Natural killer cell (primary cell): Measurements from ENCODE around the gene SRC. TPM values are rescaled to one million over a fixed set of nuclear protein-coding genes. Genes with fewer than 3 reads are reported as not detected.

Experiments used
- ATAC-seq, 3 donors: fragments of 150-1000 bp in 2 of 3; fragments of 200-7000 bp in 1 of 3; cut with Tn5 transposase; 1 replicate in 1 of 3; 2 replicates in 2 of 3; pipeline ENCODE4 v1.10.0; 2021; ENCODE audit warnings: mild to moderate bottlenecking in 2 of 3, moderate library complexity in 2 of 3
- DNase-seq, 2 donors: peaks; one replicate each; pipeline versions ENCODE4 v3.0.0 to v3.0.0-alpha.2; 2013 to 2021; ENCODE audit warnings: mixed read lengths in 1 of 2
- H3K27ac ChIP-seq: one replicate; pipeline ENCODE4 v1.5.1; 2013; ENCODE audit warnings: mild to moderate bottlenecking, low read length
- H3K27me3 ChIP-seq: one replicate; pipeline ENCODE4 v1.6.1; 2013; ENCODE audit warnings: low read length; ENCODE audit not compliant: control insufficient read depth, insufficient read depth
- H3K36me3 ChIP-seq: one replicate; pipeline ENCODE4 v1.6.1; 2013; ENCODE audit warnings: low read length; ENCODE audit not compliant: control insufficient read depth, insufficient read depth
- H3K4me1 ChIP-seq: one replicate; pipeline ENCODE4 v1.6.1; 2013; ENCODE audit warnings: low read length; ENCODE audit not compliant: control insufficient read depth, insufficient read depth
- H3K4me3 ChIP-seq: one replicate; pipeline ENCODE4 v1.5.1; 2013; ENCODE audit warnings: low read length
- H3K9me3 ChIP-seq: one replicate; pipeline ENCODE4 v1.6.1; 2013; ENCODE audit warnings: low read length; ENCODE audit not compliant: control insufficient read depth, insufficient read depth
- H3K27ac Mint-ChIP-seq, 2 donors: one replicate each; pipeline ENCODE4 v1.8.0; 2022; ENCODE audit warnings: mild to moderate bottlenecking in 2 of 2, mixed read lengths in 2 of 2, moderate library complexity in 1 of 2
- H3K27me3 Mint-ChIP-seq, 2 donors: one replicate each; pipeline ENCODE4 v1.8.0; 2022; ENCODE audit warnings: low read depth in 2 of 2, mixed read lengths in 2 of 2
- H3K36me3 Mint-ChIP-seq: one replicate; pipeline ENCODE4 v1.8.0; 2022; ENCODE audit warnings: mixed read lengths
- H3K4me1 Mint-ChIP-seq, 2 donors: one replicate each; pipeline ENCODE4 v1.8.0; 2022; ENCODE audit warnings: mixed read lengths in 2 of 2
- H3K4me3 Mint-ChIP-seq: one replicate; pipeline ENCODE4 v1.8.0; 2022; ENCODE audit warnings: mild to moderate bottlenecking, moderate library complexity, mixed read lengths
- H3K9me3 Mint-ChIP-seq, 2 donors: one replicate each; pipeline ENCODE4 v1.8.0; 2022; ENCODE audit warnings: mixed read lengths in 2 of 2
- CTCF ChIP-seq: fragments of 200-600 bp; IDR thresholded peaks from one replicate; pipeline ENCODE4 v1.8.0; 2022; ENCODE audit warnings: antibody characterized with exemption
- WGBS: methylation state at CpG from one replicate; pipeline ENCODE4 v1.1.7; 2013; ENCODE audit warnings: missing lambda C conversion rate; ENCODE audit not compliant: insufficient coverage; 5-methylcytosine and 5-hydroxymethylcytosine counted together
- intact Hi-C: fragments of 100-400 bp; cut with micrococcal nuclease; formaldehyde crosslinking; loops from one replicate; pipeline ENCODE4 v1.14.2; 2022
- total RNA-seq, 4 donors: library from RNA; stranded (reverse); fragments of 120-200 nt in 1 of 4; gene quantifications; one replicate each; pipeline versions ENCODE4 v1.2.3 to v1.2.4, GENCODE V29; 2013 to 2022

SRC gene
- total RNA-seq, 3 donors from 2014 or later (not counting 1 experiment from before 2014, with no cell fraction given) = 2.3 to 15.6 (median 10.5) TPM

DNA sequence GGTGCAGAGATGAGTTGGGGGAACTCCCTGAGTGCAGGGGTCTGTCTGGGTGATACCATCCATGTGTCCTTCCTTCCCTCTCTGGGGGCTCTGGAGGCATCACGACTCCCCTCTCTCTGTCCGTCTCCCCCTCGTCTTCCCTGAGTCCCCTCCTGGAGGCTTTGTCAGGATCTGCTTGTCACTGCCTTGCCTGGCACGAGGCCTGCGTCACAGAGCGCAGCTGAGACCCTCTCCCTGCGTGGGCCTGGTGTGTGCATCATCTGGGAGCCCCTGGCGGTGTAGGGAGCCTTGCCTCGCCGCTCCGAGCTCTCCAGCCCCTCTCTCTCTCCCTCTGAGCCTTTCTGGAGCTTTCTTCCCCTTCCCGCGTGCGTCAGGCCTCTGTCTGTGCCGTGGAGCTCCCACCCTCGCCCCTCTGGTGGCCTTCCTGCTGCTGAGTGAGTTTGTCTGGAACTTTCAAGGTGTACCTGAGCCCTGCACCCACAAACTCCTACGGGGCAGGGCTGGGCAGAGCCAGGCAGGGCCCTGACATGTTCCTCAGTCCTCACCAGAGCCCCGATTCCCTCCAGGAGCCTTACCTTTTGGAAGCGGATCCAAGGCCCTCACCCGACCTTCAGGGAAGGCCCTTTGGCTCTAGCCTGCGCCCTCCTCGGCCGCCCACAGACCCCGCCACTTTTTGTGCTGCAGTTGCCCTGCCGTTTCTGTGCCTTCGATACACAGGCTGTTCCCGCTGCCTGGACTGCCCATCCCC lies 70.3 kb downstream of the SRC start:
- DNase-seq (no peak), ATAC-seq (no peak)
- Mint-ChIP-seq H3K36me3 (no peaks in the 10 kb centered on the region), H3K4me3 (no peak overlapping the region), H3K27me3 (peaks cover 0 to 8% of the 10 kb centered on the region in 2 donors), H3K9me3 (no peaks in the 10 kb centered on the region), H3K27ac (no peak overlapping the region), H3K4me1 (no peaks in the 10 kb centered on the region)
- no peak overlapping the region for H3K4me3 ChIP-seq
- H3K27ac ChIP-seq = no peak overlapping the region
- no peaks in the 10 kb centered on the region for H3K27me3 ChIP-seq
- intact Hi-C loops = no loop called here
- no peaks in the 10 kb centered on the region for H3K36me3 ChIP-seq
- no peak for TF ChIP-seq CTCF
- H3K9me3 ChIP-seq = no peaks in the 10 kb centered on the region
- 87% methylated on average over 27 of the region's 27 CpGs for WGBS
- H3K4me1 ChIP-seq = peaks cover 17% of the 10 kb centered on the region

DNA sequence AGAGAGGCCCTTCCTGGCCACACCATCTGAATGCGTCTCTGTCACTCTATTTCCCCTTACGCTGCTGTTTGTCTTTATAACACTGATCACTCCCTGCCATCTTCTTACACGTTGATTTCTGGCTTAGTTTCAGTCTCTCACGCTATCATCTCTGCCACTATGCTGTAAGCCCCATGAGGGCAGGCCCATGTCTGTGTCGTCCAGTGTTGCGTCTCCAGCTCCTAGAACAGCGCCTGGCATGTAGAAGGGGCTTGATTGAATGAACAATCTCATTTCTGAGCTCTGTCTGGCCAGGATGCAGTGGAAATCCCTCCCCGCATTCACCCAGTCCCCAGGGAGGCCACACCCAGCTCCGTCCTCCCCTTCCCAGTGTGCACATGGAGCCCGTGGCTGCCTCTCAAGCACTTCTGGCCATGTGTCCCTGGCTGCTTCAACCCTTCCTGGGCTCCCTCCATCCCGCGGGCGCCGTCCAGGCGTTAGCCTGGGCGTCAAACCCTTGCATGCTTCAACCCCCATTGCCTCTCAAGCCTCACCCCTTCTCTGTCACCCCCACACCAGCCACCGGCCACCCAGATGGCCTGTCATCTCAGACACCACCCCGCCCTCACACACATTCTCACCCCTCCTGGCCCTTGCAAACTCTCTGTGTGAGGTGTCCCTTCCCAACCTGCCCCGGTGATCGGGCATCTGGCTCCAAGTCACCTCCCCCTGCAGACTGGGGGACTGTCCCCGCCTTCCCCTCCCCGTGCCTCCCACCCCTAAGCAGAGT lies 71.1 kb downstream of the SRC start:
- no peak for ATAC-seq
- no peak overlapping the region for H3K27ac Mint-ChIP-seq
- H3K27me3 Mint-ChIP-seq = peaks cover 0 to 11% of the 10 kb centered on the region in 2 donors
- H3K9me3 Mint-ChIP-seq = no peaks in the 10 kb centered on the region
- H3K36me3 Mint-ChIP-seq = no peaks in the 10 kb centered on the region
- TF ChIP-seq CTCF = no peak
- 91% methylated on average over 22 of the region's 22 CpGs for WGBS
- peaks cover 9% of the 10 kb centered on the region for H3K4me1 ChIP-seq
- no peaks in the 10 kb centered on the region for H3K9me3 ChIP-seq
- H3K4me1 Mint-ChIP-seq = no peaks in the 10 kb centered on the region
- no peaks in the 10 kb centered on the region for H3K36me3 ChIP-seq
- H3K4me3 ChIP-seq = no peak overlapping the region
- intact Hi-C loops = no loop called here
- H3K27ac ChIP-seq = no peak overlapping the region
- no peak for DNase-seq
- H3K27me3 ChIP-seq = no peaks in the 10 kb centered on the region
- H3K4me3 Mint-ChIP-seq = no peak overlapping the region

DNA sequence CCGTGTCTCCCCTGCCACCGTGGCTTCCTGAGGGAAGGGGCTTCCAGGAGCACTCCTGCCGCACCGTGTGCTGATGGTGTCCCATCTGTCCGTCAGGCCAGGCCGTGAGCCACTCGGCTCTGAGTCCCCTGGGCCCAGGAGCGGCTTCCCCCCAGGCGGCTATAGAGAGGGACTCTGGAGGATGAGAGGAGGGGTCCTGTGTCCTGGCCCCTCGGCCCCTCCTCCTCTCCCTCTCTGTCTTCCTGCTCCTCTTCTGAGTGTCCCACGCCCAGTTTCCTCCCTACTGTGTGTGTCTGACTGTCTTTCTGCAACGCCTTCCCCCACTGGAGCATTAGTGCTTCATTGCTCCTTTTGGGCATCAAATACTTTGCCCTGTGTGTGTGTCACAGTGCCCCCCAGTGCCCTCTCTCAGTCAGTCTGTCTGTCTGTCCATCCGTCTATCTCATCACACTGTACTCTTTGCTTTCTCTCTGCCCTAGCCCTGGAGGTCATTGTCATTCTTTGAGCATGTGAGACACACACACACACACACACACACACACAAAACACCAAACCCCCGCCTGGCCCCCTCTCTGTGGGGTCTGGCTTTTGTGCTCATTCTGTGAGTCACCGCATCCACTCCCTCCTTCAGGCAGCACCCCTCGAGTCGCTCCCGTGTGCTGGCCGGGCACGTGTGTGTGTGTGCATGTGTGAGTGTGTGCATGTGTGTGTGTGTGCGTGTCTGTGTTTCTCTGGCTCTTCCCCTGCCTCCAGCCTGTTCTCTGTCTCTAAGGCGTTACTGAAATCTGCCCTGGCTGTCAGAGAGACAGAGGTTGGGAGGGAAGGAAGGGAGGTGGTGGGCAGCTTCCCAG lies 71.9 kb downstream of the SRC start:
- Histone ChIP-seq H3K27ac (no peak overlapping the region), H3K9me3 (no peaks in the 10 kb centered on the region), H3K36me3 (no peaks in the 10 kb centered on the region), H3K4me1 (peaks cover under 1% of the 10 kb centered on the region), H3K27me3 (peaks cover 3% of the 10 kb centered on the region), H3K4me3 (no peak overlapping the region)
- no peak for TF ChIP-seq CTCF
- Mint-ChIP-seq H3K4me1 (no peaks in the 10 kb centered on the region), H3K4me3 (no peak overlapping the region), H3K27ac (no peak overlapping the region), H3K36me3 (no peaks in the 10 kb centered on the region), H3K27me3 (peaks cover 0 to 16% of the 10 kb centered on the region in 2 donors), H3K9me3 (no peaks in the 10 kb centered on the region)
- DNase-seq (no peak), ATAC-seq (no peak)
- intact Hi-C loops = no loop called here
- WGBS = 83% methylated on average over 15 of the region's 22 CpGs
